G401 (cell line): Measurements from ENCODE around the gene RNASEL. TPM values are rescaled to one million over a fixed set of nuclear protein-coding genes. Genes with fewer than 3 reads are reported as not detected.

ENCODE experiments used
- DNase-seq: peaks from one replicate; pipeline ENCODE4 v3.0.0-alpha.2; 2015; ENCODE audit warnings: low spot score
- in situ Hi-C: cut with HindIII; loops from 2 replicates; pipeline ENCODE4 v1.10.0; 2016; ENCODE audit warnings: low sequenced_read_pairs, mixed read lengths
- total RNA-seq: library from RNA; depleted of rRNA; stranded (reverse); fragments of >200 nt; shearing (Covaris generic); gene quantifications from 2 replicates; pipeline ENCODE4 v1.2.3, GENCODE V29; 2014

The RNASEL gene
- total RNA-seq, 1 experiment from 2014 or later: not detected

- in situ Hi-C loops: no loop called here
- no peak for DNase-seq
Observed at GRCh38 chr1:182622901-182623528, 34.0 kb upstream of the RNASEL start.

GRCh38 chr1:182621906-182622305, 32.9 kb upstream of the RNASEL start:
- in situ Hi-C loops: no loop called here
- DNase-seq: no peak

- DNase-seq: no peak
- in situ Hi-C loops: no loop called here
Observed at GRCh38 chr1:182620924-182621585, 32.0 kb upstream of the RNASEL start.

- in situ Hi-C loops: no loop called here
- DNase-seq: no peak
Observed at GRCh38 chr1:182617734-182618351, 28.8 kb upstream of the RNASEL start.

- in situ Hi-C loops: no loop called here
- no peak for DNase-seq
Observed at GRCh38 chr1:182617014-182617429, 28.0 kb upstream of the RNASEL start.

- in situ Hi-C loops: no loop called here
Observed at GRCh38 chr1:182616130-182617013, 27.3 kb upstream of the RNASEL start.

GRCh38 chr1:182615468-182616129, 26.5 kb upstream of the RNASEL start:
- DNase-seq: peak; percentile 68
- in situ Hi-C loops: no loop called here

More at GRCh38 chr1:182616130-182617013, 27.3 kb upstream of the RNASEL start:
- peak; percentile 51 for DNase-seq

GRCh38 chr1:182614796-182615454, 25.9 kb upstream of the RNASEL start:
- in situ Hi-C loops: no loop called here
- peak; percentile 75 for DNase-seq

GRCh38 chr1:182611787-182612186, 22.7 kb upstream of the RNASEL start:
- in situ Hi-C loops: no loop called here
- no peak for DNase-seq

GRCh38 chr1:182611326-182611725, 22.3 kb upstream of the RNASEL start:
- DNase-seq: no peak
- in situ Hi-C loops: no loop called here

GRCh38 chr1:182610606-182611194, 21.6 kb upstream of the RNASEL start:
- no peak for DNase-seq
- in situ Hi-C loops: no loop called here

GRCh38 chr1:182608845-182609610, 20.0 kb upstream of the RNASEL start:
- no peak for DNase-seq
- in situ Hi-C loops: no loop called here

- no peak for DNase-seq
- in situ Hi-C loops: no loop called here
Observed at GRCh38 chr1:182608236-182608635, 19.2 kb upstream of the RNASEL start.

- in situ Hi-C loops: no loop called here
- no peak for DNase-seq
Observed at GRCh38 chr1:182607566-182607965, 18.5 kb upstream of the RNASEL start.

- peak; percentile 85 for DNase-seq
- in situ Hi-C loops: no loop called here
Observed at GRCh38 chr1:182604175-182605164, 15.4 kb upstream of the RNASEL start, which contains the start of gene RGS16. Gene RGS16 (minus strand): TSS chr1:182604389. CDS start chr1:182604259, 130 bp downstream.

GRCh38 chr1:182603646-182604174, 14.7 kb upstream of the RNASEL start:
- peak; percentile 36 for DNase-seq
- in situ Hi-C loops: no loop called here
